Endothelial cell of umbilical vein (primary cell): ENCODE results near the gene ENGASE. TPM values are rescaled to one million over a fixed set of nuclear protein-coding genes. Genes with fewer than 3 reads are reported as not detected.

ENCODE experiments used
- BruUV-seq: library from RNA; stranded (reverse); fragments of 400-500 nt; replicated peaks from 2 replicates; lab custom pipeline; 2021; lab: Mats Ljungman, UMichigan
- CTCF ChIA-PET: fragments of 300-600, 350-600 bp; sonication (Branson Sonifier 250); formaldehyde crosslinking; loops from one replicate; lab custom pipeline; 2021; ENCODE audit warnings: antibody characterized with exemption, inconsistent platforms; lab: Charles Lee
- POLR2A ChIA-PET: fragments of 300-600, 350-600 bp; sonication (Branson Sonifier 250); formaldehyde crosslinking; loops from one replicate; lab custom pipeline; 2021; ENCODE audit warnings: antibody characterized with exemption, inconsistent platforms; lab: Charles Lee
- DNase-seq: peaks from one replicate; pipeline ENCODE4 v3.0.0-alpha.2; 2011; ENCODE audit warnings: low read depth, low spot score
- FAIRE-seq: peaks from 2 replicates; lab custom pipeline; 2011; peaks lifted over from hg19 to GRCh38; lab: Jason Lieb, UNC
- H2AFZ ChIP-seq: 2 replicates; pipeline ENCODE4 v1.6.0; 2012; ENCODE audit warnings: low read depth, low read length, control low read depth, inconsistent platforms
- H3K27ac ChIP-seq: 2 replicates; pipeline ENCODE4 v1.5.1; 2011; ENCODE audit warnings: low read depth, mild to moderate bottlenecking, control low read depth, low read length, moderate library complexity; ENCODE audit not compliant: insufficient read depth
- H3K27me3 ChIP-seq, 2 experiments: 2 replicates each; pipeline versions ENCODE4 v1.6.0 to v1.6.1; 2011; ENCODE audit warnings: low read length in 2 of 2, mixed read lengths in 1 of 2; ENCODE audit not compliant: control insufficient read depth in 2 of 2, insufficient read depth in 2 of 2
- H3K36me3 ChIP-seq, 2 experiments: 2 replicates in 1 of 2; 3 replicates in 1 of 2; pipeline ENCODE4 v1.5.1; 2011; ENCODE audit warnings: low read length in 2 of 2, mild to moderate bottlenecking in 1 of 2, moderate library complexity in 1 of 2; ENCODE audit not compliant: control insufficient read depth in 2 of 2, insufficient read depth in 2 of 2; ENCODE audit errors: extremely low read depth in 1 of 2
- H3K4me1 ChIP-seq: 3 replicates; pipeline ENCODE4 v1.5.1; 2011; ENCODE audit warnings: mild to moderate bottlenecking, low read length; ENCODE audit not compliant: control insufficient read depth, insufficient read depth; ENCODE audit errors: extremely low read depth
- H3K4me2 ChIP-seq: 2 replicates; pipeline ENCODE4 v1.6.1; 2011; ENCODE audit warnings: low read length, control low read depth, mixed read lengths; ENCODE audit not compliant: insufficient read depth
- H3K4me3 ChIP-seq, 3 experiments: fragments of 200-600 bp in 1 of 3; sonication (generic), shearing (Covaris generic) in 1 of 3; replicated peaks in 1 of 3; 2 replicates each; pipeline ENCODE4 v1.5.1; 2011 to 2016; ENCODE audit warnings: control low read depth in 3 of 3, low read length in 3 of 3, mild to moderate bottlenecking in 2 of 3, inconsistent platforms in 1 of 3, low read depth in 1 of 3, moderate library complexity in 1 of 3; ENCODE audit not compliant: insufficient read depth in 1 of 3
- H3K79me2 ChIP-seq: 2 replicates; pipeline ENCODE4 v1.6.0; 2012; ENCODE audit warnings: low read length, inconsistent platforms; ENCODE audit not compliant: control insufficient read depth, insufficient read depth
- H3K9ac ChIP-seq: replicated peaks from 2 replicates; pipeline ENCODE3; 2011; ENCODE audit warnings: low read length, control low read depth; ENCODE audit not compliant: insufficient read depth; ENCODE audit errors: extremely low read depth
- H3K9me1 ChIP-seq: replicated peaks from 3 replicates; pipeline ENCODE4 v1.6.0; 2011; ENCODE audit warnings: mild to moderate bottlenecking, low read length; ENCODE audit not compliant: control insufficient read depth, insufficient read depth; ENCODE audit errors: extremely low read depth
- H3K9me3 ChIP-seq: replicated peaks from 2 replicates; pipeline ENCODE4 v1.5.1; 2012; ENCODE audit warnings: low read length, inconsistent platforms; ENCODE audit not compliant: control insufficient read depth, insufficient read depth
- H4K20me1 ChIP-seq: replicated peaks from 2 replicates; pipeline ENCODE3; 2011; ENCODE audit warnings: mild to moderate bottlenecking, low read length; ENCODE audit not compliant: control insufficient read depth, insufficient read depth; ENCODE audit errors: extremely low read depth
- CTCF ChIP-seq, 2 donors: IDR thresholded peaks; 1 replicate in 1 of 2; 2 replicates in 1 of 2; pipeline ENCODE4 v1.5.1; 2011; ENCODE audit warnings: low read length in 2 of 2, mild to moderate bottlenecking in 2 of 2, moderate library complexity in 2 of 2, control low read depth in 1 of 2, inconsistent platforms in 1 of 2, low read depth in 1 of 2; ENCODE audit not compliant: insufficient read depth in 1 of 2; ENCODE audit errors: extremely low read depth in 1 of 2
- EZH2 ChIP-seq: IDR thresholded peaks from 2 replicates; pipeline ENCODE4 v1.6.1; 2012; ENCODE audit warnings: borderline replicate concordance, low read depth, mild to moderate bottlenecking, moderate library complexity, low read length, inconsistent platforms; ENCODE audit not compliant: severe bottlenecking
- FOS ChIP-seq: IDR thresholded peaks from 2 replicates; pipeline ENCODE4 v1.6.1; 2011; ENCODE audit warnings: mild to moderate bottlenecking, low read length, moderate library complexity, borderline replicate concordance; ENCODE audit not compliant: insufficient read depth
- GATA2 ChIP-seq: IDR thresholded peaks from 2 replicates; pipeline ENCODE4 v1.7.0; 2011; ENCODE audit warnings: low read depth, mild to moderate bottlenecking, moderate library complexity, mixed read lengths, low read length; ENCODE audit not compliant: insufficient read length, insufficient read depth
- JUN ChIP-seq: IDR thresholded peaks from 2 replicates; pipeline ENCODE4 v1.6.1; 2011; ENCODE audit warnings: borderline replicate concordance, low read depth; ENCODE audit not compliant: insufficient read length, insufficient read depth
- MAX ChIP-seq: IDR thresholded peaks from 2 replicates; pipeline ENCODE4 v1.6.1; 2011; ENCODE audit not compliant: insufficient read depth, insufficient read length
- MYC ChIP-seq: IDR thresholded peaks from one replicate; pipeline ENCODE4 v1.6.1; 2011; ENCODE audit warnings: mild to moderate bottlenecking, low read depth, low read length
- POLR2A ChIP-seq: IDR thresholded peaks from 2 replicates; pipeline ENCODE4 v1.6.1; 2012; ENCODE audit warnings: low read depth, mild to moderate bottlenecking, control low read depth, low read length
- POLR2AphosphoS5 ChIP-seq: IDR thresholded peaks from 2 replicates; pipeline ENCODE4 v1.6.1; 2012; ENCODE audit warnings: low read depth, mild to moderate bottlenecking, control low read depth, low read length, moderate library complexity; ENCODE audit not compliant: insufficient read depth
- dilution Hi-C: fragments of 300-500 bp; cut with MboI; formaldehyde crosslinking; loops from one replicate; pipeline ENCODE4 v1.15.0; 2019; ENCODE audit warnings: low sequenced_read_pairs; ENCODE audit not compliant: extremely low pct_ligation_motif_present
- intact Hi-C: fragments of 100-400 bp; cut with micrococcal nuclease; formaldehyde crosslinking; loops from one replicate; pipeline ENCODE4 v1.10.0; 2022
- polyA plus RNA-seq, 4 experiments: library from polyadenylated mRNA; depleted of rRNA in 3 of 4; stranded (reverse) in 3 of 4; unstranded in 1 of 4; fragments of >200 nt; gene quantifications; 2 replicates each; pipeline versions ENCODE4 v1.2.1 to v1.2.3, GENCODE V29; 2011 to 2012; ENCODE audit warnings: missing spikeins in 1 of 4
- total RNA-seq: library from RNA; stranded (reverse); gene quantifications from 2 replicates; pipeline ENCODE4 v1.2.3, GENCODE V29; 2021

Gene ENGASE
- total and polyA plus RNA-seq, 2 donors (not counting 3 experiments of a cell fraction or from before 2014, with no cell fraction given), result 13.7 to 20.8 TPM

- no TSS peak for BruUV-seq
- Histone ChIP-seq H3K4me3 (no peak overlapping the region), H3K4me2 (no peak overlapping the region), H3K36me3 (peaks cover 0 to 16% of the 10 kb centered on the region in 2 experiments), H3K9me3 (no peaks in the 10 kb centered on the region), H4K20me1 (no peaks in the 10 kb centered on the region), H3K9ac (no peak overlapping the region), H3K4me1 (peaks cover 8% of the 10 kb centered on the region), H3K27me3 (no peaks in the 10 kb centered on the region), H3K27ac (no peak overlapping the region), H3K9me1 (no peaks in the 10 kb centered on the region), H3K79me2 (no peaks in the 10 kb centered on the region), H2AFZ (no peak overlapping the region)
- DNase-seq (no peak), FAIRE-seq (no peak)
- dilution Hi-C loops (no loop called here), intact Hi-C loops (no loop called here)
- ChIA-PET CTCF (interaction anchor here (1.0 to 14.1 kb wide), 2 partner anchors 32 to 314 kb away, joined by 4 to 428 read pairs; no protein-coding TSS in a partner anchor), POLR2A (no interaction called here)
- TF ChIP-seq MAX (no peak), POLR2AphosphoS5 (no peak), GATA2 (no peak), EZH2 (no peak)
These were observed 3.0 kb downstream of the ENGASE start for GRCh38 chr17:79077587-79077986.

GRCh38 chr17:79078476-79079190, 4.0 kb downstream of the ENGASE start:
- no peak overlapping the region for H3K27ac ChIP-seq
- POLR2A ChIA-PET, result no interaction called here
- H3K79me2 ChIP-seq, result no peaks in the 10 kb centered on the region
- CTCF ChIA-PET, result interaction anchor here (0.9 to 14.1 kb wide), 3 partner anchors 9 to 313 kb away, joined by 3 to 428 read pairs (median 4); no protein-coding TSS in a partner anchor
- H4K20me1 ChIP-seq, result no peaks in the 10 kb centered on the region
- DNase-seq (no peak), FAIRE-seq (no peak)
- H3K9ac ChIP-seq, result no peak overlapping the region
- no peaks in the 10 kb centered on the region for H3K9me3 ChIP-seq
- peaks cover 0 to 16% of the 10 kb centered on the region in 2 experiments for H3K36me3 ChIP-seq
- no peak overlapping the region for H3K4me3 ChIP-seq
- intact Hi-C loops (no loop called here), dilution Hi-C loops (no loop called here)
- H3K4me2 ChIP-seq, result no peak overlapping the region
- TF ChIP-seq MYC, result no peak
- no peak for TF ChIP-seq POLR2AphosphoS5
- no peak for TF ChIP-seq GATA2
- no peak for TF ChIP-seq CTCF (IDR thresholded peaks at IDR 0.05; ENCODE audit: extremely low read depth in 1 of 2, insufficient read depth in 1 of 2, low read depth in 1 of 2, low read length in 2 of 2)
- TF ChIP-seq EZH2, result no peak
- TF ChIP-seq FOS, result no peak
- no peak for TF ChIP-seq POLR2A
- TF ChIP-seq JUN, result no peak
- TF ChIP-seq MAX, result no peak
- H3K9me1 ChIP-seq, result no peaks in the 10 kb centered on the region
- H3K4me1 ChIP-seq, result peaks cover 8% of the 10 kb centered on the region
- no peak overlapping the region for H2AFZ ChIP-seq
- H3K27me3 ChIP-seq, result no peaks in the 10 kb centered on the region
- no TSS peak for BruUV-seq
